ENCODE measurements around the gene KIF1A.

The KIF1A gene

GRCh38 chr2:240833724-240834285, 13.8 kb upstream of the KIF1A start:
- H3K4me3 ChIP-seq (replicated peaks; ENCODE audit: low read depth, low read length): no peak overlapping the region
- no peak for DNase-seq (ENCODE audit: low read depth)
- TF ChIP-seq, protein P1, sequence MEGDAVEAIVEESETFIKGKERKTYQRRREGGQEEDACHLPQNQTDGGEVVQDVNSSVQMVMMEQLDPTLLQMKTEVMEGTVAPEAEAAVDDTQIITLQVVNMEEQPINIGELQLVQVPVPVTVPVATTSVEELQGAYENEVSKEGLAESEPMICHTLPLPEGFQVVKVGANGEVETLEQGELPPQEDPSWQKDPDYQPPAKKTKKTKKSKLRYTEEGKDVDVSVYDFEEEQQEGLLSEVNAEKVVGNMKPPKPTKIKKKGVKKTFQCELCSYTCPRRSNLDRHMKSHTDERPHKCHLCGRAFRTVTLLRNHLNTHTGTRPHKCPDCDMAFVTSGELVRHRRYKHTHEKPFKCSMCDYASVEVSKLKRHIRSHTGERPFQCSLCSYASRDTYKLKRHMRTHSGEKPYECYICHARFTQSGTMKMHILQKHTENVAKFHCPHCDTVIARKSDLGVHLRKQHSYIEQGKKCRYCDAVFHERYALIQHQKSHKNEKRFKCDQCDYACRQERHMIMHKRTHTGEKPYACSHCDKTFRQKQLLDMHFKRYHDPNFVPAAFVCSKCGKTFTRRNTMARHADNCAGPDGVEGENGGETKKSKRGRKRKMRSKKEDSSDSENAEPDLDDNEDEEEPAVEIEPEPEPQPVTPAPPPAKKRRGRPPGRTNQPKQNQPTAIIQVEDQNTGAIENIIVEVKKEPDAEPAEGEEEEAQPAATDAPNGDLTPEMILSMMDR (IDR thresholded peaks at IDR 0.05; ENCODE audit: low read length, missing control alignments): no peak

- TF ChIP-seq, protein P1 (IDR thresholded peaks at IDR 0.05; ENCODE audit: low read length, missing control alignments): no peak
- no peak for DNase-seq (ENCODE audit: low read depth)
- no peak overlapping the region for H3K4me3 ChIP-seq (replicated peaks; ENCODE audit: low read depth, low read length)
These were observed 13.0 kb upstream of the KIF1A start for GRCh38 chr2:240832921-240833494.

GRCh38 chr2:240832205-240832727, 12.2 kb upstream of the KIF1A start:
- peak overlapping the region; percentile 33 for H3K4me3 ChIP-seq (replicated peaks; ENCODE audit: low read depth, low read length)
- peak; percentile 89 for DNase-seq (ENCODE audit: low read depth)
- TF ChIP-seq, protein P1 (IDR thresholded peaks at IDR 0.05; ENCODE audit: low read length, missing control alignments): no peak

- TF ChIP-seq, protein P1 (IDR thresholded peaks at IDR 0.05; ENCODE audit: low read length, missing control alignments): no peak
- peak overlapping the region; percentile 33 for H3K4me3 ChIP-seq (replicated peaks; ENCODE audit: low read depth, low read length)
- DNase-seq (ENCODE audit: low read depth): no peak
These were observed 11.7 kb upstream of the KIF1A start for GRCh38 chr2:240831594-240832204.

- no peak for DNase-seq (ENCODE audit: low read depth)
- TF ChIP-seq, protein P1 (IDR thresholded peaks at IDR 0.05; ENCODE audit: low read length, missing control alignments): no peak
- H3K4me3 ChIP-seq (replicated peaks; ENCODE audit: low read depth, low read length): no peak overlapping the region
These were observed 5.5 kb upstream of the KIF1A start for GRCh38 chr2:240825476-240825875.

GRCh38 chr2:240823449-240824336, 3.7 kb upstream of the KIF1A start:
- TF ChIP-seq, protein P1 (IDR thresholded peaks at IDR 0.05; ENCODE audit: low read length, missing control alignments): no peak
- no peak overlapping the region for H3K4me3 ChIP-seq (replicated peaks; ENCODE audit: low read depth, low read length)
- no peak for DNase-seq (ENCODE audit: low read depth)

Data from fibroblast of pulmonary artery (primary cell).